H1 (cell line): ENCODE measurements around the gene CIC.

Experiments used
- ATF3 ChIP-seq: IDR thresholded peaks from 2 replicates; pipeline ENCODE4 v1.6.1; 2011; ENCODE audit warnings: low read depth, mild to moderate bottlenecking, low read length; ENCODE audit not compliant: insufficient read depth
- BRCA1 ChIP-seq: IDR thresholded peaks from 2 replicates; pipeline ENCODE4 v1.6.1; 2012; ENCODE audit warnings: low read depth, low read length, improper control_type of control experiment
- CBX8 ChIP-seq: fragments of 300-800, 300-1000 bp; sonication (generic); IDR thresholded peaks from 2 replicates; pipeline ENCODE4 v1.7.1; 2016; ENCODE audit warnings: low read depth, low read length, borderline replicate concordance
- CHD2 ChIP-seq: IDR thresholded peaks from 2 replicates; pipeline ENCODE4 v1.6.1; 2012; ENCODE audit warnings: low read length, improper control_type of control experiment
- CREB1 ChIP-seq: IDR thresholded peaks from 2 replicates; pipeline ENCODE4 v1.6.1; 2012; ENCODE audit warnings: inconsistent platforms
- CTCF ChIP-seq, 3 experiments: IDR thresholded peaks; 1 replicate in 2 of 3; 2 replicates in 1 of 3; pipeline versions ENCODE4 v1.5.1 to v1.6.1; 2011; ENCODE audit warnings: low read length in 3 of 3, mild to moderate bottlenecking in 3 of 3, inconsistent platforms in 2 of 3, low read depth in 1 of 3, moderate library complexity in 1 of 3; ENCODE audit not compliant: insufficient read depth in 1 of 3; ENCODE audit errors: control extremely low read depth in 1 of 3
- GABPA ChIP-seq: IDR thresholded peaks from 2 replicates; pipeline ENCODE4 v1.6.1; 2011; ENCODE audit warnings: mild to moderate bottlenecking, low read length, moderate library complexity, borderline replicate concordance; ENCODE audit not compliant: insufficient read depth
- HDAC2 ChIP-seq, 2 experiments: fragments of 300-600 bp in 1 of 2; sonication (generic) in 1 of 2; IDR thresholded peaks; 2 replicates each; pipeline ENCODE4 v1.6.1; 2011 to 2012; ENCODE audit warnings: low read depth in 2 of 2, low read length in 2 of 2, mild to moderate bottlenecking in 2 of 2, moderate library complexity in 2 of 2, borderline replicate concordance in 1 of 2, inconsistent platforms in 1 of 2
- JUND ChIP-seq: IDR thresholded peaks from 2 replicates; pipeline ENCODE4 v1.6.1; 2011; ENCODE audit warnings: mild to moderate bottlenecking, improper control_type of control experiment, low read length
- POLR2A ChIP-seq, 2 experiments: IDR thresholded peaks; 1 replicate in 1 of 2; 2 replicates in 1 of 2; pipeline ENCODE4 v1.6.1; 2011; ENCODE audit warnings: low read depth in 2 of 2, low read length in 2 of 2, mild to moderate bottlenecking in 2 of 2; ENCODE audit errors: control extremely low read depth in 1 of 2
- RAD21 ChIP-seq, 2 experiments: IDR thresholded peaks in 1 of 2; conservative IDR thresholded peaks in 1 of 2; 2 replicates each; pipeline ENCODE4 v1.6.1; 2011; ENCODE audit warnings: low read depth in 2 of 2, low read length in 2 of 2, improper control_type of control experiment in 1 of 2, inconsistent platforms in 1 of 2, mild to moderate bottlenecking in 1 of 2, moderate library complexity in 1 of 2
- SIN3A ChIP-seq, 2 experiments: IDR thresholded peaks in 1 of 2; conservative IDR thresholded peaks in 1 of 2; 2 replicates each; pipeline ENCODE4 v1.6.1; 2011 to 2012; ENCODE audit warnings: low read length in 2 of 2, improper control_type of control experiment in 1 of 2, low read depth in 1 of 2, mild to moderate bottlenecking in 1 of 2
- YY1 ChIP-seq: IDR thresholded peaks from 2 replicates; pipeline ENCODE4 v1.6.1; 2011; ENCODE audit warnings: low read depth, mild to moderate bottlenecking, low read length
- ZNF274 ChIP-seq: IDR thresholded peaks from 2 replicates; pipeline ENCODE4 v1.7.0; 2012; ENCODE audit warnings: low read length, borderline replicate concordance; ENCODE audit errors: extremely low read depth

- TF ChIP-seq CTCF (IDR thresholded peaks at IDR 0.05; ENCODE audit: control extremely low read depth in 1 of 3, insufficient read depth in 1 of 3, low read depth in 1 of 3, low read length in 3 of 3), result no peak
- no peak for TF ChIP-seq CBX8
- no peak for TF ChIP-seq HDAC2 (IDR thresholded peaks at IDR 0.05; ENCODE audit: borderline replicate concordance in 1 of 2, low read depth in 2 of 2, low read length in 2 of 2)
- TF ChIP-seq YY1, result no peak
- no peak for TF ChIP-seq CHD2
- TF ChIP-seq CREB1, result no peak
- TF ChIP-seq JUND, result no peak
- no peak for TF ChIP-seq POLR2A (IDR thresholded peaks at IDR 0.05; ENCODE audit: control extremely low read depth in 1 of 2, low read depth in 2 of 2, low read length in 2 of 2)
- no peak for TF ChIP-seq GABPA
- TF ChIP-seq ZNF274, result no peak
- TF ChIP-seq ATF3, result no peak
- TF ChIP-seq SIN3A (conservative IDR thresholded peaks at IDR 0.05 in 1 of 2, IDR thresholded peaks at IDR 0.05 in 1 of 2; ENCODE audit: low read depth in 1 of 2, low read length in 2 of 2), result no peak
- no peak for TF ChIP-seq BRCA1
- TF ChIP-seq RAD21 (IDR thresholded peaks at IDR 0.05 in 1 of 2, conservative IDR thresholded peaks at IDR 0.05 in 1 of 2; ENCODE audit: low read depth in 2 of 2, low read length in 2 of 2), result no peak
Observed at GRCh38 chr19:42242069-42242511, 27.0 kb upstream of the CIC start.
